Mesothelial cell of epicardium (in vitro differentiated cells): ENCODE measurements around the gene SCNN1B. TPM values are rescaled to one million over a fixed set of nuclear protein-coding genes. Genes with fewer than 3 reads are reported as not detected.

Source experiments
- DNase-seq, 2 experiments: peaks; one replicate each; pipeline ENCODE4 v3.0.0; 2021; ENCODE audit warnings: low spot score in 2 of 2; ENCODE audit not compliant: unreplicated experiment in 2 of 2
- H3K27ac Mint-ChIP-seq: 2 replicates; pipeline ENCODE4 v1.8.0; 2021; ENCODE audit warnings: mixed read lengths
- H3K27me3 Mint-ChIP-seq: 2 replicates; pipeline ENCODE4 v1.8.0; 2021; ENCODE audit warnings: low read depth, mixed read lengths
- H3K36me3 Mint-ChIP-seq: 2 replicates; pipeline ENCODE4 v1.8.0; 2021; ENCODE audit warnings: mixed read lengths
- H3K4me1 Mint-ChIP-seq: 2 replicates; pipeline ENCODE4 v1.8.0; 2021; ENCODE audit warnings: mixed read lengths
- H3K4me3 Mint-ChIP-seq: 2 replicates; pipeline ENCODE4 v1.8.0; 2021; ENCODE audit warnings: mild to moderate bottlenecking, moderate library complexity, mixed read lengths
- H3K9me3 Mint-ChIP-seq: 2 replicates; pipeline ENCODE4 v1.8.0; 2021; ENCODE audit warnings: mixed read lengths
- total RNA-seq: library from RNA; stranded (reverse); gene quantifications from 3 replicates; pipeline ENCODE4 v1.2.1, GENCODE V29; 2021
- TF ChIP-seq, protein P1 (sequence below): fragments of 200-600 bp; sonication (generic); IDR thresholded peaks from one replicate; pipeline ENCODE4 v1.5.0; 2021; ENCODE audit warnings: antibody characterized with exemption; ENCODE audit not compliant: unreplicated experiment

The SCNN1B gene
- total RNA-seq, 1 donor from 2014 or later = not detected

DNA sequence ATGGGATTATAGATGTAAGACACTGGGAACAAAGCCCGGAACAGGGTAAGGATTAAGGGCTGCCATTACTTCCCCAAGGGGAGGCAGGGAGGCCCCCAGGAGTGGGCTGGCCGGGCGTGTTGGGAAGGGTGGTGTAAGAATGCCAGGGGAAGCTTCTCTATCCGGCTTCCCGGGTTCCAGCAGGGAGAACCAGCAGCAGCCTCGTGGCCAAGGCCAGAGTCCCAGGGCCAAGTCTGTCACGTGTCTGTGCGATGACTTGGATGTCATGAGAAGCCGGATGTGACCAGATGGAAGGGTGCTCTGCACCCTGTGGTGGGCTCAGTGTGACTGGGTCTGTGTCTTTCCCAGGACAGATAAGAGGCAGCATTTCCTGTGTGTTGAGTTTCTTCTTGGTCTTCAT, 52.1 kb downstream of the SCNN1B start:
- H3K27me3 Mint-ChIP-seq = peaks cover 9% of the 10 kb centered on the region
- no peak for DNase-seq
- TF ChIP-seq, protein P1, sequence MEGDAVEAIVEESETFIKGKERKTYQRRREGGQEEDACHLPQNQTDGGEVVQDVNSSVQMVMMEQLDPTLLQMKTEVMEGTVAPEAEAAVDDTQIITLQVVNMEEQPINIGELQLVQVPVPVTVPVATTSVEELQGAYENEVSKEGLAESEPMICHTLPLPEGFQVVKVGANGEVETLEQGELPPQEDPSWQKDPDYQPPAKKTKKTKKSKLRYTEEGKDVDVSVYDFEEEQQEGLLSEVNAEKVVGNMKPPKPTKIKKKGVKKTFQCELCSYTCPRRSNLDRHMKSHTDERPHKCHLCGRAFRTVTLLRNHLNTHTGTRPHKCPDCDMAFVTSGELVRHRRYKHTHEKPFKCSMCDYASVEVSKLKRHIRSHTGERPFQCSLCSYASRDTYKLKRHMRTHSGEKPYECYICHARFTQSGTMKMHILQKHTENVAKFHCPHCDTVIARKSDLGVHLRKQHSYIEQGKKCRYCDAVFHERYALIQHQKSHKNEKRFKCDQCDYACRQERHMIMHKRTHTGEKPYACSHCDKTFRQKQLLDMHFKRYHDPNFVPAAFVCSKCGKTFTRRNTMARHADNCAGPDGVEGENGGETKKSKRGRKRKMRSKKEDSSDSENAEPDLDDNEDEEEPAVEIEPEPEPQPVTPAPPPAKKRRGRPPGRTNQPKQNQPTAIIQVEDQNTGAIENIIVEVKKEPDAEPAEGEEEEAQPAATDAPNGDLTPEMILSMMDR = no peak
- H3K27ac Mint-ChIP-seq = no peak overlapping the region
- H3K4me1 Mint-ChIP-seq = no peaks in the 10 kb centered on the region
- no peaks in the 10 kb centered on the region for H3K9me3 Mint-ChIP-seq
- no peaks in the 10 kb centered on the region for H3K36me3 Mint-ChIP-seq
- H3K4me3 Mint-ChIP-seq = no peak overlapping the region

DNA sequence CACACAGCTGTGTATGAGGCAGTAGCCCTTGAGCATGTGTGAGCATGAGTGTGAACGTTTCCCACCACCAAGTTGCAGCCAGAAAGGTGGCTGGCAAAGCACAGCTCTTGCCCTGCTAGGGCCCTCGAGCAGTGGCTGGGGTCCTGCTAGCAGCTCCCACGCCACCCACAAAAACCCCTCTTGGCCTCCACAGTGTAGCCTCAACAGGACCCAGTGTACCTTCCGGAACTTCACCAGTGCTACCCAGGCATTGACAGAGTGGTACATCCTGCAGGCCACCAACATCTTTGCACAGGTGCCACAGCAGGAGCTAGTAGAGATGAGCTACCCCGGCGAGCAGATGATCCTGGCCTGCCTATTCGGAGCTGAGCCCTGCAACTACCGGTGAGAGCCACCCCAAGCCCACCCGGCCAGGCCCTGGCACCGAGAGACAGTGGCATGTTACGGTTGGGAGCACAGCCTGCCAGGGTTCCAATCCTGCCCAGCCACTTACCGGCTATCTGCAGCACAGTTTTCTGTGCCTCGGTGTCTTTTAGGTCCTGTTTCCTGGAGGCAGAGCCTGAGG, 53.1 kb downstream of the SCNN1B start:
- Mint-ChIP-seq H3K9me3 (no peaks in the 10 kb centered on the region), H3K4me1 (no peaks in the 10 kb centered on the region), H3K4me3 (no peak overlapping the region), H3K27me3 (peaks cover 7% of the 10 kb centered on the region), H3K27ac (no peak overlapping the region), H3K36me3 (no peaks in the 10 kb centered on the region)
- TF ChIP-seq, protein P1 = no peak
- DNase-seq = no peak

DNA sequence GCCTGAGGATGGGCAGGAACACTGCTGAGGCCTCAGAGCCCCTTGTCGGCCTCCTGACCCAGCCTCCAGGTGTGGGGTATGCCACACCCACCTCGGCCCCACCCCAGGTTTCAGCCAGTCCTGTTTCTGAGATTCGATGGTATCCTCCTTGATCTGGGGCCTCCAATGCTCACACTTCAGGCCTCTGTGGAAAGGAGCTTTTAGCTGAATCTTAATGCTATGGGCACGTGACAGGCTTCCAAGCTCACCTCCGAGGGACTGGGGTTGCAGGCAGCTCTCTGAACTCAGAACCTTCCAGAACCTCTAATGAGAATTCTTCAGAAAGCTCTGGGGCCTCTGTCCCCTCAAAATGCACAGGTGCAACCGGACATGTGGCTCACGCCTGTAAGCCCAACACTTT, 54.8 kb downstream of the SCNN1B start:
- Mint-ChIP-seq H3K4me3 (no peak overlapping the region), H3K36me3 (no peaks in the 10 kb centered on the region), H3K4me1 (no peaks in the 10 kb centered on the region), H3K27me3 (peaks cover 3% of the 10 kb centered on the region), H3K9me3 (no peaks in the 10 kb centered on the region), H3K27ac (no peak overlapping the region)
- DNase-seq = no peak
- TF ChIP-seq, protein P1 = no peak

DNA sequence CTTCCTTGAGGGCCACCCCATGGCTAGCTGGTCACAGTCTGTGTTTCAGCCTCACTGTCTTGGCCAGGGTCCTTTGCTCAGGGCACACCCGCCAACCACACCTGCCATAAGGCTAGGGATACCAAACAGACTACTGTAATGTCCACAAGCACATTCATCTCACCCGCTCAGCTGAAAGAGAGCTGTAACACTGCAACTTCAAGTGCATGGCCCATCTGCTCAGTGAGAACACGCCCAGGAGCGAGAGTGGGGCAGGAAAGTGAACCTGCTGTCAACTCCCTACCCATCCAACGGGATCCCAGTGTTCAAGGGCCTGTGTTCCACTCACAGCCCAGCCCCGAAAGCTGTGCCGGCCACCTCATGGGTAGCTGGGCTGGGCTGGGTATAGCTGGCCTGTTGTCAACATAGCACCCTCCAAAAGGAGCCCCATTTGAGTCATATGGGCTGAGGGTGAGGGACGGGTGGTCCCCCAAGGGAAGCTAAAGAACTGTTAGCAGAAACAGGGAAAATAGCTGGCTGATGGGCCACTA, 55.7 kb downstream of the SCNN1B start:
- TF ChIP-seq, protein P1 = no peak
- Mint-ChIP-seq H3K4me3 (no peak overlapping the region), H3K9me3 (no peaks in the 10 kb centered on the region), H3K27ac (no peak overlapping the region), H3K27me3 (peaks cover 3% of the 10 kb centered on the region), H3K4me1 (no peaks in the 10 kb centered on the region), H3K36me3 (no peaks in the 10 kb centered on the region)
- no peak for DNase-seq

DNA sequence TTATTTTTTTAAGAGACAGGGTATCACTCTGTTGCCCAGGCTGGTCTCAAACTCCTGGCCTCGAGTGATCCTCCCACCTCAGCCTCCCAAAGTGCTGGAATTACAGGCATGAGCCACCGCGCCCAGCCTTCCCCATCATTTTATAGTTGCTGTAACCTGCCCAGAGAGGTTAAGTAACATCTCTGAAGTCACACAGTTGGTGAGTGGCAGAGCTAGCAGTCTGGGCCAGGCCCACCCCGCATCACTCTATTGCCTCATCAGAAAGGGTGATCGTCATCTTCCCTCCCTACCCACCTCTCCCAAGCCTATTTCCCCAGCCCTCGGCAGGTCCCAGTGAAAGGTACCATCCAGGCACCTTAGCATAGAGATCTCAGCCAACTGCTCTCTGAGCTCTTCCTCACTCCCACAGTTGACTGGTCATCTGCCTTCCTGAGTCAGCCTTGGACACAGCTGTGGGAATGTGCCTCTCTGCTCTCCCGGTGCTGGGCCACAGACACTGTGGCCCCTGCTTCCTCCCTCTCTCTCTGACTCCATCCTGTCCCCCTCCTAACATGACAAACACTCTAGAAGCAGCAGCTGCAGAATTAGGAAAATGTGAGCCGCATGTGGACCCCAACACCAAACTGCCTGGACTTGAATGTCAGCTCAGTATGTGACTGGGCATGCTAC, 57.1 kb downstream of the SCNN1B start:
- Mint-ChIP-seq H3K27me3 (peaks cover 3% of the 10 kb centered on the region), H3K27ac (no peak overlapping the region)
- TF ChIP-seq, protein P1 = no peak

More for the DNA sequence above, 57.1 kb downstream of the SCNN1B start:
- Mint-ChIP-seq H3K4me3 (no peak overlapping the region), H3K9me3 (no peaks in the 10 kb centered on the region), H3K36me3 (no peaks in the 10 kb centered on the region), H3K4me1 (no peaks in the 10 kb centered on the region)
- no peak for DNase-seq
